H1 (cell line): ENCODE measurements around the gene LDLRAD4. TPM values are rescaled to one million over a fixed set of nuclear protein-coding genes. Genes with fewer than 3 reads are reported as not detected.

Source experiments
- CTCF ChIA-PET: fragments of 300-600 bp; sonication (Branson Sonifier 250); formaldehyde crosslinking; loops from one replicate; lab custom pipeline; 2021; ENCODE audit not compliant: partially characterized antibody; lab: Charles Lee
- POLR2A ChIA-PET: fragments of 300-600 bp; sonication (Branson Sonifier 250); formaldehyde crosslinking; loops from one replicate; lab custom pipeline; 2021; ENCODE audit warnings: inconsistent platforms; ENCODE audit not compliant: partially characterized antibody; lab: Charles Lee
- DNase-seq, 2 experiments: peaks; one replicate each; pipeline versions ENCODE4 v3.0.0 to v3.0.0-alpha.2; 2010 to 2022; ENCODE audit warnings: low spot score in 2 of 2, low read depth in 1 of 2, mixed read lengths in 1 of 2
- FAIRE-seq: peaks from 2 replicates; lab custom pipeline; 2011; peaks lifted over from hg19 to GRCh38; lab: Jason Lieb, UNC
- H2AFZ ChIP-seq: 2 replicates; pipeline ENCODE4 v1.8.1; 2012; ENCODE audit warnings: low read length, inconsistent platforms
- H2AK5ac ChIP-seq: 2 replicates; pipeline ENCODE4 v1.6.1; 2013; ENCODE audit warnings: low read depth, low read length
- H2BK120ac ChIP-seq: replicated peaks from 2 replicates; pipeline ENCODE3; 2013; ENCODE audit warnings: low read depth, low read length, inconsistent platforms
- H2BK12ac ChIP-seq: 2 replicates; pipeline ENCODE4 v1.6.1; 2013; ENCODE audit warnings: low read depth, low read length
- H2BK15ac ChIP-seq: 2 replicates; pipeline ENCODE4 v1.6.1; 2013; ENCODE audit warnings: low read length
- H2BK20ac ChIP-seq: 2 replicates; pipeline ENCODE4 v1.6.1; 2013; ENCODE audit warnings: low read length
- H2BK5ac ChIP-seq: 2 replicates; pipeline ENCODE4 v1.6.1; 2013; ENCODE audit warnings: low read depth, low read length
- H3K14ac ChIP-seq: 2 replicates; pipeline ENCODE4 v1.6.1; 2013; ENCODE audit warnings: inconsistent platforms; ENCODE audit not compliant: insufficient read length
- H3K18ac ChIP-seq: 2 replicates; pipeline ENCODE4 v1.6.1; 2013; ENCODE audit warnings: low read length; ENCODE audit errors: extremely low read depth
- H3K23ac ChIP-seq: 2 replicates; pipeline ENCODE4 v1.6.1; 2013; ENCODE audit warnings: inconsistent platforms; ENCODE audit not compliant: insufficient read length
- H3K23me2 ChIP-seq: 2 replicates; pipeline ENCODE4 v1.6.1; 2013; ENCODE audit warnings: low read depth, low read length
- H3K27ac ChIP-seq: 2 replicates; pipeline ENCODE4 v1.6.1; 2011; ENCODE audit warnings: low read depth, low read length, inconsistent platforms
- H3K27me3 ChIP-seq, 4 experiments: replicated peaks in 1 of 4; 1 replicate in 1 of 4; 2 replicates in 3 of 4; pipeline versions ENCODE4 v1.6.1 to v1.8.1; 2011 to 2013; ENCODE audit warnings: low read length in 3 of 4, mild to moderate bottlenecking in 3 of 4, inconsistent platforms in 2 of 4, mixed read lengths in 2 of 4, moderate library complexity in 1 of 4; ENCODE audit not compliant: control insufficient read depth in 3 of 4, insufficient read depth in 3 of 4; ENCODE audit errors: extremely low read depth in 1 of 4
- H3K36me3 ChIP-seq, 4 experiments: 2 replicates each; pipeline versions ENCODE4 v1.6.1 to v1.8.1; 2011 to 2013; ENCODE audit warnings: mild to moderate bottlenecking in 4 of 4, low read length in 3 of 4, moderate library complexity in 2 of 4, control low read depth in 1 of 4, inconsistent platforms in 1 of 4; ENCODE audit not compliant: insufficient read depth in 4 of 4, control insufficient read depth in 2 of 4
- H3K4ac ChIP-seq: replicated peaks from 2 replicates; pipeline ENCODE3; 2013; ENCODE audit warnings: low read length, low read depth, mixed read lengths, inconsistent platforms; ENCODE audit not compliant: insufficient read length
- H3K4me1 ChIP-seq, 4 experiments: replicated peaks in 1 of 4; 1 replicate in 1 of 4; 2 replicates in 3 of 4; pipeline versions ENCODE4 v1.6.1 to v1.8.1; 2011 to 2013; ENCODE audit warnings: low read length in 3 of 4, inconsistent platforms in 2 of 4, mixed read lengths in 1 of 4; ENCODE audit not compliant: insufficient read depth in 4 of 4, control insufficient read depth in 3 of 4
- H3K4me2 ChIP-seq, 2 experiments: 2 replicates each; pipeline versions ENCODE4 v1.6.1 to v1.8.1; 2011 to 2013; ENCODE audit warnings: low read depth in 2 of 2, low read length in 2 of 2, control low read depth in 1 of 2, inconsistent platforms in 1 of 2, mild to moderate bottlenecking in 1 of 2; ENCODE audit not compliant: insufficient read depth in 1 of 2
- H3K4me3 ChIP-seq, 4 experiments: fragments of 200-600, 300-600 bp in 1 of 4; sonication (generic), shearing (Covaris generic), sonication (Bioruptor Twin) in 1 of 4; 2 replicates each; pipeline versions ENCODE4 v1.5.1 to v1.8.1; 2011 to 2016; ENCODE audit warnings: low read length in 4 of 4, low read depth in 3 of 4, control low read depth in 2 of 4, inconsistent platforms in 2 of 4, mild to moderate bottlenecking in 2 of 4, mixed read lengths in 1 of 4, moderate library complexity in 1 of 4; ENCODE audit not compliant: insufficient read depth in 2 of 4; ENCODE audit errors: extremely low read depth in 1 of 4
- H3K56ac ChIP-seq: replicated peaks from 2 replicates; pipeline ENCODE3; 2013; ENCODE audit warnings: low read depth, mild to moderate bottlenecking, mixed read lengths, low read length, inconsistent platforms; ENCODE audit not compliant: insufficient read length
- H3K79me1 ChIP-seq: 2 replicates; pipeline ENCODE4 v1.6.1; 2013; ENCODE audit warnings: low read depth, low read length, control low read depth
- H3K79me2 ChIP-seq, 2 experiments: 2 replicates each; pipeline versions ENCODE4 v1.6.1 to v1.8.1; 2012 to 2013; ENCODE audit warnings: low read length in 2 of 2, mild to moderate bottlenecking in 2 of 2, inconsistent platforms in 1 of 2; ENCODE audit not compliant: insufficient read depth in 2 of 2, control insufficient read depth in 1 of 2
- H3K9ac ChIP-seq, 4 experiments: replicated peaks in 1 of 4; 1 replicate in 1 of 4; 2 replicates in 3 of 4; pipeline versions ENCODE4 v1.6.1 to v1.8.1; 2011 to 2013; ENCODE audit warnings: low read depth in 3 of 4, low read length in 3 of 4, control low read depth in 2 of 4, mild to moderate bottlenecking in 2 of 4, moderate library complexity in 2 of 4, inconsistent platforms in 1 of 4; ENCODE audit errors: extremely low read depth in 1 of 4
- H3K9me3 ChIP-seq, 2 experiments: 2 replicates each; pipeline versions ENCODE4 v1.6.1 to v1.8.1; 2012 to 2013; ENCODE audit warnings: mild to moderate bottlenecking in 2 of 2, moderate library complexity in 2 of 2, control low read depth in 1 of 2, inconsistent platforms in 1 of 2, low read depth in 1 of 2, low read length in 1 of 2, mixed read lengths in 1 of 2; ENCODE audit not compliant: insufficient read depth in 2 of 2
- H4K20me1 ChIP-seq, 2 experiments: replicated peaks in 1 of 2; 2 replicates each; pipeline versions ENCODE3 to v1.8.1; 2011 to 2013; ENCODE audit warnings: inconsistent platforms in 2 of 2, low read length in 2 of 2, mild to moderate bottlenecking in 1 of 2; ENCODE audit not compliant: insufficient read depth in 2 of 2, control insufficient read depth in 1 of 2
- H4K5ac ChIP-seq: 2 replicates; pipeline ENCODE4 v1.6.1; 2013; ENCODE audit warnings: low read length, low read depth, mixed read lengths, inconsistent platforms; ENCODE audit not compliant: insufficient read length
- H4K8ac ChIP-seq: 2 replicates; pipeline ENCODE4 v1.8.0; 2013; ENCODE audit warnings: mild to moderate bottlenecking, moderate library complexity, low read length, inconsistent platforms; ENCODE audit not compliant: insufficient read depth; ENCODE audit errors: extremely low read depth
- H4K91ac ChIP-seq: replicated peaks from 2 replicates; pipeline ENCODE3; 2013; ENCODE audit warnings: low read length, mixed read lengths, inconsistent platforms; ENCODE audit not compliant: insufficient read length
- ATF3 ChIP-seq: IDR thresholded peaks from 2 replicates; pipeline ENCODE4 v1.6.1; 2011; ENCODE audit warnings: low read depth, mild to moderate bottlenecking, low read length; ENCODE audit not compliant: insufficient read depth
- BACH1 ChIP-seq: IDR thresholded peaks from 2 replicates; pipeline ENCODE4 v1.6.1; 2012; ENCODE audit warnings: low read length, improper control_type of control experiment
- CBX8 ChIP-seq: fragments of 300-800, 300-1000 bp; sonication (generic); IDR thresholded peaks from 2 replicates; pipeline ENCODE4 v1.7.1; 2016; ENCODE audit warnings: low read depth, low read length, borderline replicate concordance
- CHD1 ChIP-seq: IDR thresholded peaks from 2 replicates; pipeline ENCODE4 v1.6.1; 2012; ENCODE audit warnings: low read depth, low read length, improper control_type of control experiment
- EZH2 ChIP-seq: fragments of 200-600 bp; sonication (generic); IDR thresholded peaks from 2 replicates; pipeline ENCODE4 v1.7.1; 2012; ENCODE audit warnings: low read depth, mild to moderate bottlenecking, moderate library complexity, low read length, inconsistent platforms; ENCODE audit not compliant: severe bottlenecking
- GTF2F1 ChIP-seq: IDR thresholded peaks from 2 replicates; pipeline ENCODE4 v1.6.1; 2012; ENCODE audit warnings: low read depth, low read length, improper control_type of control experiment, borderline replicate concordance
- HDAC2 ChIP-seq, 2 experiments: fragments of 300-600 bp in 1 of 2; sonication (generic) in 1 of 2; IDR thresholded peaks; 2 replicates each; pipeline ENCODE4 v1.6.1; 2011 to 2012; ENCODE audit warnings: low read depth in 2 of 2, low read length in 2 of 2, mild to moderate bottlenecking in 2 of 2, moderate library complexity in 2 of 2, borderline replicate concordance in 1 of 2, inconsistent platforms in 1 of 2
- NRF1 ChIP-seq: IDR thresholded peaks from 2 replicates; pipeline ENCODE4 v1.6.1; 2011; ENCODE audit warnings: mild to moderate bottlenecking, low read depth, low read length, improper control_type of control experiment
- SIRT6 ChIP-seq: IDR thresholded peaks from one replicate; pipeline ENCODE4 v1.7.1; 2012; ENCODE audit warnings: low read length, inconsistent platforms
- SP4 ChIP-seq: IDR thresholded peaks from 2 replicates; pipeline ENCODE4 v1.6.1; 2012; ENCODE audit warnings: low read length, inconsistent platforms
- TBP ChIP-seq: IDR thresholded peaks from 2 replicates; pipeline ENCODE4 v1.6.1; 2011; ENCODE audit warnings: low read depth, low read length, improper control_type of control experiment
- TEAD4 ChIP-seq: IDR thresholded peaks from 2 replicates; pipeline ENCODE4 v1.6.1; 2012; ENCODE audit warnings: low read depth, low read length, inconsistent platforms, mixed read lengths
- YY1 ChIP-seq: IDR thresholded peaks from 2 replicates; pipeline ENCODE4 v1.6.1; 2011; ENCODE audit warnings: low read depth, mild to moderate bottlenecking, low read length
- WGBS, 2 experiments: shearing (Covaris generic) in 1 of 2; methylation state at CpG; one replicate each; pipeline versions ENCODE4 v1.1.6 to v1.1.7; 2013 to 2015; ENCODE audit warnings: low lambda C conversion rate in 2 of 2, mixed read lengths in 2 of 2, inconsistent platforms in 1 of 2, low coverage in 1 of 2, missing lambda C conversion rate in 1 of 2; ENCODE audit not compliant: insufficient replicate concordance in 2 of 2, insufficient coverage in 1 of 2, insufficient read length in 1 of 2; ENCODE audit errors: extremely low coverage in 1 of 2, missing lambda C conversion rate in 1 of 2; 5-methylcytosine and 5-hydroxymethylcytosine counted together
- polyA plus RNA-seq, 7 experiments: library from polyadenylated mRNA; depleted of rRNA in 3 of 7; stranded (reverse) in 5 of 7; unstranded in 2 of 7; fragments of >200 nt in 5 of 7; fragments of 200-250 nt in 2 of 7; gene quantifications; 1 replicate in 5 of 7; 2 replicates in 1 of 7; 4 replicates in 1 of 7; pipeline versions ENCODE4 v1.2.1 to v1.2.3, GENCODE V29; 2011 to 2013; ENCODE audit warnings: missing spikeins in 2 of 7, mixed read lengths in 2 of 7
- total RNA-seq: library from RNA; stranded (reverse); fragmentation: NEBNext Ultra II Directional; extraction: Animal tissue kit (Norgen Biotek cat#: 25700); gene quantifications from 2 replicates; pipeline ENCODE4 v1.2.1, GENCODE V29; 2021

LDLRAD4 gene
- total and polyA plus RNA-seq, 2 of the 8 experiments (the other 6 are each of a cell fraction or from before 2014, with no cell fraction given) = 0.77 to 1.4 TPM

- no peak overlapping the region for H2AK5ac ChIP-seq
- H3K27me3 ChIP-seq = peaks cover 0 to 9% (median 2%) of the 10 kb centered on the region in 4 experiments; a peak in 3 of 7 replicates
- H2BK20ac ChIP-seq = no peak overlapping the region
- ChIA-PET CTCF (interaction anchor here (0.6 to 1.2 kb wide), 3 partner anchors 59 to 465 kb away, joined by 3 to 7 read pairs (median 3); no protein-coding TSS in a partner anchor), POLR2A (no interaction called here)
- H3K27ac ChIP-seq = no peak overlapping the region
- no peak overlapping the region for H3K9ac ChIP-seq
- no peaks in the 10 kb centered on the region for H3K79me1 ChIP-seq
- no peak overlapping the region for H2BK5ac ChIP-seq
- FAIRE-seq = no peak
- H3K56ac ChIP-seq = no peak overlapping the region
- no peak for DNase-seq
- H2BK15ac ChIP-seq = no peak overlapping the region
- no peaks in the 10 kb centered on the region for H4K20me1 ChIP-seq
- no peak overlapping the region for H3K4me3 ChIP-seq
- no peak overlapping the region for H4K5ac ChIP-seq
- H3K36me3 ChIP-seq = no peaks in the 10 kb centered on the region
- H2BK120ac ChIP-seq = no peak overlapping the region
- H2BK12ac ChIP-seq = no peak overlapping the region
- 96% methylated on average over 16 of the region's 16 CpGs; no CpG with 5 or more reads in 1 of the 2 experiments for WGBS, 2 experiments
- no peaks in the 10 kb centered on the region for H3K9me3 ChIP-seq
- no peaks in the 10 kb centered on the region for H3K79me2 ChIP-seq
- H3K18ac ChIP-seq = no peak overlapping the region
- H3K23me2 ChIP-seq = peaks cover 4% of the 10 kb centered on the region; the same call in 1 of the 2 replicates
- H3K4me2 ChIP-seq = no peak overlapping the region
- H3K23ac ChIP-seq = no peak overlapping the region
- no peak overlapping the region for H3K14ac ChIP-seq
- H4K8ac ChIP-seq = no peak overlapping the region
- H3K4me1 ChIP-seq = no peaks in the 10 kb centered on the region; a peak in 1 of 7 replicates
- H2AFZ ChIP-seq = no peak overlapping the region
- H4K91ac ChIP-seq = no peak overlapping the region
- H3K4ac ChIP-seq = no peak overlapping the region
- TF ChIP-seq GTF2F1 (no peak), BACH1 (no peak), SIRT6 (no peak), SP4 (no peak), CBX8 (no peak), CHD1 (no peak), EZH2 (no peak), ATF3 (no peak), YY1 (no peak), TBP (no peak), TEAD4 (no peak), HDAC2 (IDR thresholded peaks at IDR 0.05; ENCODE audit: borderline replicate concordance in 1 of 2, low read depth in 2 of 2, low read length in 2 of 2) (no peak), NRF1 (no peak)
Observed at GRCh38 chr18:13645093-13645492, 426.5 kb downstream of the LDLRAD4 start.
